Lower lobe of right lung (tissue), 2 donors: ENCODE data around the gene PHLPP1. TPM values are rescaled to one million over a fixed set of nuclear protein-coding genes. Genes with fewer than 3 reads are reported as not detected.

Experiments
- ATAC-seq, 2 donors: fragments of 200-7000 bp; cut with Tn5 transposase; one replicate each; pipeline ENCODE4 v1.9.1; 2020 to 2022; ENCODE audit warnings: mild to moderate bottlenecking in 2 of 2, moderate library complexity in 2 of 2
- DNase-seq: peaks from one replicate; pipeline ENCODE4 v3.0.0-alpha.2; 2020
- H3K27ac ChIP-seq: fragments of 200-600 bp; one replicate; pipeline ENCODE4 v1.8.0; 2022
- H3K27me3 ChIP-seq: fragments of 200-600 bp; one replicate; pipeline ENCODE4 v1.8.0; 2022; ENCODE audit warnings: low read depth
- H3K36me3 ChIP-seq: fragments of 200-600 bp; one replicate; pipeline ENCODE4 v1.8.0; 2022; ENCODE audit warnings: mild to moderate bottlenecking
- H3K4me1 ChIP-seq: fragments of 200-600 bp; one replicate; pipeline ENCODE4 v1.8.0; 2022
- H3K4me3 ChIP-seq: fragments of 200-600 bp; one replicate; pipeline ENCODE4 v1.8.0; 2022; ENCODE audit warnings: mild to moderate bottlenecking
- H3K9me3 ChIP-seq: fragments of 200-600 bp; one replicate; pipeline ENCODE4 v1.8.0; 2022
- intact Hi-C: fragments of 100-400 bp; cut with DNase I; formaldehyde crosslinking; loops from one replicate; pipeline ENCODE4 v1.11.0; 2022
- total RNA-seq: library from RNA; stranded (reverse); fragmentation: NEBNext Ultra II Directional; extraction: Animal tissue kit (Norgen Biotek cat#: 25700); gene quantifications from one replicate; pipeline ENCODE4 v1.2.1, GENCODE V29; 2021
- TF ChIP-seq, protein P1 (sequence below): fragments of 200-600 bp; IDR thresholded peaks from one replicate; pipeline ENCODE4 v1.8.0; 2022; ENCODE audit warnings: antibody characterized with exemption, mild to moderate bottlenecking
- donor health status: DM: no; HTN: yes; CAD: no; lungs with severe emphysema.

The PHLPP1 gene
- total RNA-seq, 1 donor from 2014 or later, result 12.6 TPM

GRCh38 chr18:62833494-62833893, 118.2 kb downstream of the PHLPP1 start:
- DNase-seq (no peak), ATAC-seq (no peak)
- TF ChIP-seq, protein P1, sequence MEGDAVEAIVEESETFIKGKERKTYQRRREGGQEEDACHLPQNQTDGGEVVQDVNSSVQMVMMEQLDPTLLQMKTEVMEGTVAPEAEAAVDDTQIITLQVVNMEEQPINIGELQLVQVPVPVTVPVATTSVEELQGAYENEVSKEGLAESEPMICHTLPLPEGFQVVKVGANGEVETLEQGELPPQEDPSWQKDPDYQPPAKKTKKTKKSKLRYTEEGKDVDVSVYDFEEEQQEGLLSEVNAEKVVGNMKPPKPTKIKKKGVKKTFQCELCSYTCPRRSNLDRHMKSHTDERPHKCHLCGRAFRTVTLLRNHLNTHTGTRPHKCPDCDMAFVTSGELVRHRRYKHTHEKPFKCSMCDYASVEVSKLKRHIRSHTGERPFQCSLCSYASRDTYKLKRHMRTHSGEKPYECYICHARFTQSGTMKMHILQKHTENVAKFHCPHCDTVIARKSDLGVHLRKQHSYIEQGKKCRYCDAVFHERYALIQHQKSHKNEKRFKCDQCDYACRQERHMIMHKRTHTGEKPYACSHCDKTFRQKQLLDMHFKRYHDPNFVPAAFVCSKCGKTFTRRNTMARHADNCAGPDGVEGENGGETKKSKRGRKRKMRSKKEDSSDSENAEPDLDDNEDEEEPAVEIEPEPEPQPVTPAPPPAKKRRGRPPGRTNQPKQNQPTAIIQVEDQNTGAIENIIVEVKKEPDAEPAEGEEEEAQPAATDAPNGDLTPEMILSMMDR, result no peak
- H3K27me3 ChIP-seq, result no peaks in the 10 kb centered on the region
- H3K27ac ChIP-seq, result no peak overlapping the region
- no peaks in the 10 kb centered on the region for H3K9me3 ChIP-seq
- no peaks in the 10 kb centered on the region for H3K36me3 ChIP-seq
- H3K4me3 ChIP-seq, result no peak overlapping the region
- intact Hi-C loops, result no loop called here
- peaks cover 17% of the 10 kb centered on the region for H3K4me1 ChIP-seq

DNA sequence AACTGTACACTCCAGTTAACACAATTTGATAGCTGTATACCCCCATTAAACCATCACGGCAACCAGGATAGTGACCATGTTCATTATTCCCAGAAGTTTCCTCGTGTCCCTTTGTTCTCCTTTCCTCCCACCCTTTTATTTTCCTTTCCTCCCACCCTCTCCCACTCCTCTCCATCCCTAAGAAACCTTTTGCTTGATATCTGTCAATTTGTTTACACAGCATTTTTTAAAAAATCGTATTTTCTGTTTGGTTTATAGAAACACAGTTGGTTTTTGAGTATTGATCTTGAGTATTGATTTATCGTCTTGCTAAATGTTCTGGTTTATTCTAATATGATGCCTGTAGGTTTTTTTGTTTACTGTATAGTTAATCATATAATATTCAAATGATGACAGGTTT, 119.4 kb downstream of the PHLPP1 start:
- H3K4me3 ChIP-seq, result no peak overlapping the region
- H3K4me1 ChIP-seq, result peaks cover 15% of the 10 kb centered on the region
- ATAC-seq (no peak), DNase-seq (no peak)
- TF ChIP-seq, protein P1, result no peak
- H3K27me3 ChIP-seq, result no peaks in the 10 kb centered on the region
- H3K36me3 ChIP-seq, result no peaks in the 10 kb centered on the region
- no peaks in the 10 kb centered on the region for H3K9me3 ChIP-seq
- intact Hi-C loops, result no loop called here
- no peak overlapping the region for H3K27ac ChIP-seq

DNA sequence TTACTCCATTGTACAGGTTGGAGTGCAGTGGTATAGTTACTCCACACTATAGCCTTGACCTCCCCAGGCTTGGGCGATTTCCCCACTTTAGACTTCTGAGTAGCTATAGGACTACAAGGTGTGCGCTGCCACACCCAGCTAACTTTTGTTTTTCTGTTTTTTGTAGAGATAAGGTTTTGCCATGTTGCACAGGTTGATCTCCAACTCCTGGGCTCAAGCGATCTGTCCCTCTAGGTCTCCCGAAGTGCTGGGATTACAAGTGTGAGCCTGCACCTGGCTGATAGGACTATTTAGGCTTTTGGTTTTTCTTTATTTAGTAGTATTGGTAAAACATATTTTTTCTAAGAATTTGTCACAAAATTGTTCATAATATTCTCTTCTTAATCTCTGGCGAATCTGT, 121.7 kb downstream of the PHLPP1 start:
- no peaks in the 10 kb centered on the region for H3K36me3 ChIP-seq
- no peaks in the 10 kb centered on the region for H3K9me3 ChIP-seq
- DNase-seq (no peak), ATAC-seq (no peak)
- peaks cover 15% of the 10 kb centered on the region for H3K4me1 ChIP-seq
- TF ChIP-seq, protein P1, result no peak
- no peaks in the 10 kb centered on the region for H3K27me3 ChIP-seq
- no peak overlapping the region for H3K4me3 ChIP-seq
- intact Hi-C loops, result no loop called here
- no peak overlapping the region for H3K27ac ChIP-seq

- H3K4me3 ChIP-seq, result no peak overlapping the region
- DNase-seq, result no peak
- TF ChIP-seq, protein P1, result no peak
- intact Hi-C loops, result no loop called here
- peaks cover 3% of the 10 kb centered on the region for H3K4me1 ChIP-seq
- no peaks in the 10 kb centered on the region for H3K36me3 ChIP-seq
- no peak overlapping the region for H3K27ac ChIP-seq
- no peak for ATAC-seq
- no peaks in the 10 kb centered on the region for H3K9me3 ChIP-seq
- no peaks in the 10 kb centered on the region for H3K27me3 ChIP-seq
Measured at GRCh38 chr18:62838475-62839098, 123.2 kb downstream of the PHLPP1 start.

- no peak for DNase-seq
- intact Hi-C loops, result no loop called here
- TF ChIP-seq, protein P1, result no peak
- Histone ChIP-seq H3K4me1 (no peaks in the 10 kb centered on the region), H3K27me3 (no peaks in the 10 kb centered on the region), H3K4me3 (no peak overlapping the region), H3K36me3 (no peaks in the 10 kb centered on the region), H3K27ac (no peak overlapping the region), H3K9me3 (no peaks in the 10 kb centered on the region)
- ATAC-seq, result no peak
Measured at GRCh38 chr18:62839874-62840713, 124.8 kb downstream of the PHLPP1 start.
